Calu3 (cell line): ENCODE data around the gene ACVR1B. TPM values are rescaled to one million over a fixed set of nuclear protein-coding genes. Genes with fewer than 3 reads are reported as not detected.

Experiments used
- BruUV-seq: library from RNA; stranded (reverse); fragments of 400-500 nt; replicated peaks from 2 replicates; lab custom pipeline; 2021; lab: Mats Ljungman, UMichigan
- CTCF ChIA-PET: fragments of 300-600 bp; sonication (Branson Sonifier 250); formaldehyde crosslinking; loops from one replicate; lab custom pipeline; 2022; ENCODE audit warnings: antibody characterized with exemption; lab: Charles Lee
- DNase-seq: peaks from one replicate; pipeline ENCODE4 v3.0.0; 2022
- H3K27ac Mint-ChIP-seq: one replicate; pipeline ENCODE4 v1.8.0; 2022; ENCODE audit warnings: mixed read lengths; ENCODE audit not compliant: unreplicated experiment
- H3K27me3 Mint-ChIP-seq: one replicate; pipeline ENCODE4 v1.8.0; 2022; ENCODE audit warnings: mixed read lengths; ENCODE audit not compliant: unreplicated experiment
- H3K36me3 Mint-ChIP-seq: one replicate; pipeline ENCODE4 v1.8.0; 2022; ENCODE audit warnings: mild to moderate bottlenecking, moderate library complexity, mixed read lengths; ENCODE audit not compliant: insufficient read depth, unreplicated experiment
- H3K4me1 Mint-ChIP-seq: one replicate; pipeline ENCODE4 v1.8.0; 2022; ENCODE audit warnings: mild to moderate bottlenecking, low read depth, mixed read lengths; ENCODE audit not compliant: unreplicated experiment
- H3K4me3 Mint-ChIP-seq: one replicate; pipeline ENCODE4 v1.8.0; 2022; ENCODE audit warnings: mild to moderate bottlenecking, low read depth, moderate library complexity, mixed read lengths; ENCODE audit not compliant: unreplicated experiment
- H3K9me3 Mint-ChIP-seq: one replicate; pipeline ENCODE4 v1.8.0; 2022; ENCODE audit warnings: low read depth, mixed read lengths; ENCODE audit not compliant: unreplicated experiment
- intact Hi-C: fragments of 100-400 bp; cut with micrococcal nuclease; formaldehyde crosslinking; loops from one replicate; pipeline ENCODE4 v1.10.0; 2022; ENCODE audit not compliant: unreplicated experiment
- total RNA-seq: library from RNA; stranded (reverse); gene quantifications from 2 replicates; pipeline ENCODE4 v1.2.3, GENCODE V29; 2022
- TF ChIP-seq, protein P1 (sequence below): fragments of 200-600 bp; IDR thresholded peaks from one replicate; pipeline ENCODE4 v1.8.0; 2022; ENCODE audit warnings: antibody characterized with exemption; ENCODE audit not compliant: unreplicated experiment

The ACVR1B gene
- total RNA-seq, 1 experiment from 2014 or later = 16.3 TPM

DNA sequence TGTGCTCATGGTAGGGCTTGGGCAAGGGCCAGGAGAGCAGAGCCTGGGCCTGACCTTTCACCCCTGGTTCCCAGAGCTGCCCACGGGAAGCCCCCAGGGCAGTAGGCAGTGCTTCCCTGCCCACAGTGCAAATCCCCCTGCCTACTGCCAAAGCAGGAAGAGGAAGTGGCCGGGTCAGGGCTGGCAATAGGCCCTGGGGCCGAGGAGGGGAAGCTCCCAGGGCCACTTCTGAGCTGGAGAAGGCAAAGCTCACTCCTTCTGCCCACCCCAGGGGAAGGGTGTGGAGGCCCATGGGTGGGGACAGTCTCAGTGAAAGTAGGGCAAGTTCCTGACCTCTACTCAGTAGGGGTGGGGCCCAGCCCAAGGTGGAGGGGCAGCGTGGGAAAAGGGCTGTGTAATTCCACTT lies 94.3 kb downstream of the ACVR1B start:
- no peaks in the 10 kb centered on the region for H3K27me3 Mint-ChIP-seq

More for the DNA sequence above, 94.3 kb downstream of the ACVR1B start:
- H3K36me3 Mint-ChIP-seq = peaks cover 28% of the 10 kb centered on the region
- no peak overlapping the region for H3K4me3 Mint-ChIP-seq
- H3K27ac Mint-ChIP-seq = no peak overlapping the region
- CTCF ChIA-PET = interaction anchor here (1.0 kb wide), 1 partner anchor 21 kb away, joined by 4 read pairs; no protein-coding TSS in a partner anchor
- TF ChIP-seq, protein P1, sequence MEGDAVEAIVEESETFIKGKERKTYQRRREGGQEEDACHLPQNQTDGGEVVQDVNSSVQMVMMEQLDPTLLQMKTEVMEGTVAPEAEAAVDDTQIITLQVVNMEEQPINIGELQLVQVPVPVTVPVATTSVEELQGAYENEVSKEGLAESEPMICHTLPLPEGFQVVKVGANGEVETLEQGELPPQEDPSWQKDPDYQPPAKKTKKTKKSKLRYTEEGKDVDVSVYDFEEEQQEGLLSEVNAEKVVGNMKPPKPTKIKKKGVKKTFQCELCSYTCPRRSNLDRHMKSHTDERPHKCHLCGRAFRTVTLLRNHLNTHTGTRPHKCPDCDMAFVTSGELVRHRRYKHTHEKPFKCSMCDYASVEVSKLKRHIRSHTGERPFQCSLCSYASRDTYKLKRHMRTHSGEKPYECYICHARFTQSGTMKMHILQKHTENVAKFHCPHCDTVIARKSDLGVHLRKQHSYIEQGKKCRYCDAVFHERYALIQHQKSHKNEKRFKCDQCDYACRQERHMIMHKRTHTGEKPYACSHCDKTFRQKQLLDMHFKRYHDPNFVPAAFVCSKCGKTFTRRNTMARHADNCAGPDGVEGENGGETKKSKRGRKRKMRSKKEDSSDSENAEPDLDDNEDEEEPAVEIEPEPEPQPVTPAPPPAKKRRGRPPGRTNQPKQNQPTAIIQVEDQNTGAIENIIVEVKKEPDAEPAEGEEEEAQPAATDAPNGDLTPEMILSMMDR = no peak
- H3K9me3 Mint-ChIP-seq = no peaks in the 10 kb centered on the region
- no TSS peak for BruUV-seq
- H3K4me1 Mint-ChIP-seq = peaks cover 12% of the 10 kb centered on the region
- no peak for DNase-seq
- intact Hi-C loops = no loop called here

Other genes starting within 250 kb of the ACVR1B start
- gene FIGNL2, start 103.0 kb upstream of the ACVR1B start, total RNA-seq = not detected in 2 replicates
- not detected in 2 replicates for gene ANKRD33, start 63.6 kb upstream of the ACVR1B start, total RNA-seq
- 0.44 TPM in 1 of 2 replicates, not detected in the other for gene ACVRL1, start 44.2 kb upstream of the ACVR1B start, total RNA-seq
- 0.34 TPM in 1 of 2 replicates, not detected in the other for gene TAMALIN, start 55.2 kb downstream of the ACVR1B start, total RNA-seq
- gene NR4A1, start 99.7 kb downstream of the ACVR1B start, total RNA-seq = 18.0 and 18.9 TPM in 2 replicates
- 32.8 and 35.0 TPM in 2 replicates for gene ATG101, start 118.3 kb downstream of the ACVR1B start, total RNA-seq
- gene SMIM41, start 128.0 kb downstream of the ACVR1B start, total RNA-seq = not detected in 2 replicates
- gene KRT80, start 240.3 kb downstream of the ACVR1B start, total RNA-seq = 32.7 and 45.5 TPM in 2 replicates